Stimulated activated CD4-positive, alpha-beta T cell treated with anti-CD3 and anti-CD28 coated beads, Interleukin-4, amount 100 ng/mL, for 1 hour (primary cell): ENCODE data around the gene AADACL3.

Experiments used
- DNase-seq: peaks from one replicate; pipeline ENCODE4 v3.0.0-alpha.2; 2020

The AADACL3 gene

DNA sequence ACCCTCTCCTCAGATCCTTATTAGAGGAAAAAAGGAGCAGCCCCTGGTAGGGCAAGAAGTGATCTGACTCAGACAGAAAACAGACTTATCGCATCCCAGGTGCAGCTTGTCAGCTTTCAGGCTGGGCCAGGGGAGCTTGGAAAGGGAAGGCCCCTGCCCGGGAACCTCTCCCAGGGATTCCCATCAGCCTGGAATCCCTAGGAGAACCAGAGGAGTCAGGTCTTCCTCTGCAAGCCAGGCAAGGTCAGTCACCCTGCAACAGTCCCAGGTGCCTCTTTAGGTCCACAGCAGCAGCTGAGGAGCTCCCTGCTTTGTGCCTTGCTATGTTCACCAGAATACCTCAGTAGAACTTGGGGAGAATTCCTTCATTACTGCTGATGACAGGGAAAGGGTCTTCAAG, 54.7 kb downstream of the AADACL3 start:
- DNase-seq: no peak

GRCh38 chr1:12771186-12771585, 55.3 kb downstream of the AADACL3 start:
- DNase-seq: no peak

- no peak for DNase-seq
These were observed 56.6 kb downstream of the AADACL3 start for GRCh38 chr1:12772520-12772919.

GRCh38 chr1:12773438-12773837, 57.5 kb downstream of the AADACL3 start, which contains the start of gene PRAMEF12:
PRAMEF12 (plus strand) TSS chr1:12773738; CDS start chr1:12774868, 1,130 bp downstream.
- no peak for DNase-seq

DNA sequence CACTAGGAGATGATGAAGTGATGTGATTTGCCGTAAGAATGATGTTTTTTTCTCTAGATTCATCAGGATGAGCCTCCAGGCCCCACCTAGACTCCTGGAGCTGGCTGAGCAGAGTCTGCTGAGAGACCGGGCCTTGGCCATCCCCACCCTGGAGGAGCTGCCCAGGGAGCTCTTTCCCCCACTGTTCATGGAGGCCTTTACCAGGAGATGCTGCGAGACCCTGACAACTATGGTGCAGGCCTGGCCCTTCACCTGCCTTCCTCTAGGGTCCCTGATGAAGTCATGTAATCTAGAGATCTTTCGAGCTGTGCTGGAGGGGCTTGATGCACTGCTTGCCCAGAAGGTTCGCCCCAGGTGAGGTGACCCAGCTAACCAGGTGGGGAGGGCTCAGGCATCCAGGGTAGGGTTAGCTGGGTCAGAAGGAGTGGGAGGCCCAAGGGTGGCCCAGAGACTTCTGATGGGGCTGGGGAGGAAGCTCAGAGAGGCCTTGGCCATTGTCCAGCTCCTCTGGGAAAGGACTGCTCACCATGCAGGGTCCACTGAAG, 59.0 kb downstream of the AADACL3 start:
- DNase-seq: no peak

DNA sequence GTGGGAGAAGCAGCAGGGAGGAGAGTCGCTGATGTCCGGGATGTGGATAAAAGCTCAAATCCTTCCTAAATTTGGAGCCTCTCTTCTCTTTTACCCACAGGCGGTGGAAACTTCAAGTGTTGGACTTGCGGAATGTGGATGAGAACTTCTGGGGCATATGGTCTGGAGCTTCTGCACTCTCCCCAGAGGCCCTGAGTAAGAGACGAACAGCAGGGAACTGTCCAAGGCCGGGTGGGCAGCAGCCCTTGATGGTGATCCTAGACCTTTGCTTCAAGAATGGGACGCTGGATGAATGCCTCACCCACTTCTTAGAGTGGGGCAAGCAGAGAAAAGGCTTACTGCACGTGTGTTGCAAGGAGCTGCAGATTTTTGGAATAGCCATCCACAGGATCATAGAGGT, 59.5 kb downstream of the AADACL3 start:
- no peak for DNase-seq

GRCh38 chr1:12776801-12777557, 61.1 kb downstream of the AADACL3 start:
- no peak for DNase-seq
